Central memory CD8-positive, alpha-beta T cell (primary cell): ENCODE data around the gene ATP6V0A4.

Experiments used
- ATAC-seq: fragments of 150-1000 bp; cut with Tn5 transposase; replicated peaks from 2 replicates; pipeline ENCODE4 v1.10.0; 2022; ENCODE audit warnings: mild to moderate bottlenecking, moderate FRiP score, moderate number of reproducible peaks; ENCODE audit not compliant: poor library complexity, severe bottlenecking; ENCODE audit errors: extremely low read depth
- DNase-seq, 2 donors: peaks; one replicate each; pipeline ENCODE4 v3.0.0; 2021; ENCODE audit warnings: low spot score in 2 of 2
- H3K27ac Mint-ChIP-seq: one replicate; pipeline ENCODE4 v1.8.0; 2022; ENCODE audit warnings: low read depth, mild to moderate bottlenecking, moderate library complexity, mixed read lengths
- H3K27me3 Mint-ChIP-seq: one replicate; pipeline ENCODE4 v1.8.0; 2022; ENCODE audit warnings: mixed read lengths
- H3K36me3 Mint-ChIP-seq: one replicate; pipeline ENCODE4 v1.8.0; 2022; ENCODE audit warnings: mild to moderate bottlenecking, moderate library complexity, mixed read lengths; ENCODE audit not compliant: insufficient read depth
- H3K4me1 Mint-ChIP-seq: one replicate; pipeline ENCODE4 v1.8.0; 2022; ENCODE audit warnings: mixed read lengths
- H3K4me3 Mint-ChIP-seq: one replicate; pipeline ENCODE4 v1.8.0; 2022; ENCODE audit warnings: mild to moderate bottlenecking, moderate library complexity, mixed read lengths
- H3K9me3 Mint-ChIP-seq: one replicate; pipeline ENCODE4 v1.8.0; 2022; ENCODE audit warnings: mixed read lengths

ATP6V0A4 gene

GRCh38 chr7:138797715-138798320 is at the start of gene ATP6V0A4, which contains the start of gene TMEM213:
Gene ATP6V0A4, minus strand, starts transcription at chr7:138798196. Its CDS starts 26,949 bp downstream, at chr7:138771247.
Gene TMEM213, plus strand, starts transcription at chr7:138797994. Its CDS starts 111 bp downstream, at chr7:138798105.
- ATAC-seq: peak; percentile 36
- peaks cover 21% of the 10 kb centered on the region for H3K27me3 Mint-ChIP-seq
- H3K4me3 Mint-ChIP-seq: no peak within 1 kb of the TSS
- no peak within 1 kb of the TSS for H3K27ac Mint-ChIP-seq
- peaks cover 1% of the 10 kb centered on the region for H3K36me3 Mint-ChIP-seq
- peaks cover 12% of the 10 kb centered on the region for H3K4me1 Mint-ChIP-seq
- DNase-seq: no peak
- H3K9me3 Mint-ChIP-seq: no peaks in the 10 kb centered on the region

- no peak for ATAC-seq
- Mint-ChIP-seq H3K4me3 (no peak overlapping the region), H3K27ac (no peak overlapping the region), H3K36me3 (no peaks in the 10 kb centered on the region), H3K9me3 (no peaks in the 10 kb centered on the region), H3K27me3 (peaks cover 4% of the 10 kb centered on the region), H3K4me1 (no peaks in the 10 kb centered on the region)
- DNase-seq: no peak
Observed at GRCh38 chr7:138845711-138846110, 47.7 kb upstream of the ATP6V0A4 start.

- no peaks in the 10 kb centered on the region for H3K4me1 Mint-ChIP-seq
- H3K27ac Mint-ChIP-seq: no peak overlapping the region
- peaks cover 22% of the 10 kb centered on the region for H3K27me3 Mint-ChIP-seq
- no peaks in the 10 kb centered on the region for H3K9me3 Mint-ChIP-seq
- DNase-seq (no peak), ATAC-seq (no peak)
- no peak overlapping the region for H3K4me3 Mint-ChIP-seq
- no peaks in the 10 kb centered on the region for H3K36me3 Mint-ChIP-seq
Observed at GRCh38 chr7:138843632-138844580, 45.9 kb upstream of the ATP6V0A4 start.

- Mint-ChIP-seq H3K4me3 (no peak overlapping the region), H3K27ac (no peak overlapping the region), H3K9me3 (no peaks in the 10 kb centered on the region), H3K36me3 (no peaks in the 10 kb centered on the region), H3K27me3 (peaks cover 35% of the 10 kb centered on the region), H3K4me1 (no peaks in the 10 kb centered on the region)
- DNase-seq (no peak), ATAC-seq (no peak)
Observed at GRCh38 chr7:138842111-138842510, 44.1 kb upstream of the ATP6V0A4 start.

GRCh38 chr7:138838166-138838565 is 40.2 kb upstream of the ATP6V0A4 start:
- no peak for DNase-seq
- Mint-ChIP-seq H3K27ac (no peak overlapping the region), H3K4me1 (peaks cover 5% of the 10 kb centered on the region), H3K27me3 (peaks cover 62% of the 10 kb centered on the region), H3K9me3 (no peaks in the 10 kb centered on the region), H3K4me3 (no peak overlapping the region), H3K36me3 (no peaks in the 10 kb centered on the region)
- no peak for ATAC-seq

GRCh38 chr7:138837627-138838026 is 39.6 kb upstream of the ATP6V0A4 start:
- no peak overlapping the region for H3K27ac Mint-ChIP-seq
- ATAC-seq: no peak
- H3K27me3 Mint-ChIP-seq: peaks cover 67% of the 10 kb centered on the region
- H3K9me3 Mint-ChIP-seq: no peaks in the 10 kb centered on the region
- peaks cover 5% of the 10 kb centered on the region for H3K4me1 Mint-ChIP-seq
- no peak for DNase-seq
- H3K4me3 Mint-ChIP-seq: no peak overlapping the region
- H3K36me3 Mint-ChIP-seq: no peaks in the 10 kb centered on the region

- ATAC-seq (no peak), DNase-seq (no peak)
- H3K4me3 Mint-ChIP-seq: no peak overlapping the region
- H3K4me1 Mint-ChIP-seq: peaks cover 5% of the 10 kb centered on the region
- H3K36me3 Mint-ChIP-seq: no peaks in the 10 kb centered on the region
- no peak overlapping the region for H3K27ac Mint-ChIP-seq
- peaks cover 75% of the 10 kb centered on the region for H3K27me3 Mint-ChIP-seq
- H3K9me3 Mint-ChIP-seq: no peaks in the 10 kb centered on the region
Observed at GRCh38 chr7:138835087-138835486, 37.1 kb upstream of the ATP6V0A4 start.

- no peaks in the 10 kb centered on the region for H3K36me3 Mint-ChIP-seq
- no peak overlapping the region for H3K27ac Mint-ChIP-seq
- H3K27me3 Mint-ChIP-seq: peaks cover 70% of the 10 kb centered on the region
- H3K4me1 Mint-ChIP-seq: peaks cover 5% of the 10 kb centered on the region
- ATAC-seq (peak; percentile 43), DNase-seq (no peak)
- peak overlapping the region; percentile 54 for H3K4me3 Mint-ChIP-seq
- no peaks in the 10 kb centered on the region for H3K9me3 Mint-ChIP-seq
Observed at GRCh38 chr7:138834583-138834982, 36.6 kb upstream of the ATP6V0A4 start.

GRCh38 chr7:138833596-138833995 is 35.6 kb upstream of the ATP6V0A4 start:
- no peaks in the 10 kb centered on the region for H3K36me3 Mint-ChIP-seq

GRCh38 chr7:138832966-138833365 is 35.0 kb upstream of the ATP6V0A4 start:
- Mint-ChIP-seq H3K9me3 (no peaks in the 10 kb centered on the region), H3K27ac (no peak overlapping the region), H3K4me1 (peaks cover 5% of the 10 kb centered on the region), H3K27me3 (peaks cover 54% of the 10 kb centered on the region), H3K4me3 (no peak overlapping the region), H3K36me3 (no peaks in the 10 kb centered on the region)
- ATAC-seq (no peak), DNase-seq (no peak)

More at GRCh38 chr7:138833596-138833995, 35.6 kb upstream of the ATP6V0A4 start:
- Mint-ChIP-seq H3K27me3 (peaks cover 60% of the 10 kb centered on the region), H3K27ac (no peak overlapping the region), H3K4me3 (no peak overlapping the region), H3K9me3 (no peaks in the 10 kb centered on the region), H3K4me1 (peaks cover 5% of the 10 kb centered on the region)
- no peak for DNase-seq
- ATAC-seq: no peak

GRCh38 chr7:138829335-138829734 is 31.3 kb upstream of the ATP6V0A4 start:
- peaks cover under 1% of the 10 kb centered on the region for H3K4me1 Mint-ChIP-seq
- DNase-seq (no peak), ATAC-seq (no peak)
- no peaks in the 10 kb centered on the region for H3K9me3 Mint-ChIP-seq
- H3K36me3 Mint-ChIP-seq: no peaks in the 10 kb centered on the region
- no peak overlapping the region for H3K27ac Mint-ChIP-seq
- peaks cover 35% of the 10 kb centered on the region for H3K27me3 Mint-ChIP-seq
- no peak overlapping the region for H3K4me3 Mint-ChIP-seq

- Mint-ChIP-seq H3K27me3 (peaks cover 25% of the 10 kb centered on the region), H3K4me3 (no peak overlapping the region), H3K9me3 (no peaks in the 10 kb centered on the region), H3K36me3 (no peaks in the 10 kb centered on the region), H3K27ac (no peak overlapping the region), H3K4me1 (no peaks in the 10 kb centered on the region)
- no peak for ATAC-seq
- no peak for DNase-seq
Observed at GRCh38 chr7:138828302-138828701, 30.3 kb upstream of the ATP6V0A4 start.
